GM18867 (cell line): ENCODE measurements around the gene CHST3.

Experiments used
- ATAC-seq: cut with Tn5 transposase; IDR thresholded peaks from one replicate; pipeline ENCODE4 v1.9.1; 2021; ENCODE audit warnings: mild to moderate bottlenecking, moderate library complexity; ENCODE audit not compliant: unreplicated experiment

Gene CHST3

DNA sequence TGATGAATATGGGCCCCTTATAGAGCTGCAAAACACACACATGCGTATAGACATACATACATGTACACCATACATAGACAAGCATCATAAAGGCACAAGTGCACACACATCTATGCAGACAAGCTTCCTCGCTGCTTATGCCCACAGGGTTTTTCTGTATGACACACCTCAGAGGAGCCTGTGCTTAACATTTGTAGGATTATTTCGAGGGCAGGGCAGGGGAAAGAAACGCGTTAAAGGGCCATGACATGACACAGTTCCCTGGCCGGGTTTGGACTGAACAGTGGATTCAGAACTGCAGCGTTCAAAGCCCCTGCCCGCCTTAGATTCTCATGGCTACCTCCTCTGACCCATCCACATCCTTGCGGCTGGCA, 44.8 kb downstream of the CHST3 start:
- no peak for ATAC-seq

DNA sequence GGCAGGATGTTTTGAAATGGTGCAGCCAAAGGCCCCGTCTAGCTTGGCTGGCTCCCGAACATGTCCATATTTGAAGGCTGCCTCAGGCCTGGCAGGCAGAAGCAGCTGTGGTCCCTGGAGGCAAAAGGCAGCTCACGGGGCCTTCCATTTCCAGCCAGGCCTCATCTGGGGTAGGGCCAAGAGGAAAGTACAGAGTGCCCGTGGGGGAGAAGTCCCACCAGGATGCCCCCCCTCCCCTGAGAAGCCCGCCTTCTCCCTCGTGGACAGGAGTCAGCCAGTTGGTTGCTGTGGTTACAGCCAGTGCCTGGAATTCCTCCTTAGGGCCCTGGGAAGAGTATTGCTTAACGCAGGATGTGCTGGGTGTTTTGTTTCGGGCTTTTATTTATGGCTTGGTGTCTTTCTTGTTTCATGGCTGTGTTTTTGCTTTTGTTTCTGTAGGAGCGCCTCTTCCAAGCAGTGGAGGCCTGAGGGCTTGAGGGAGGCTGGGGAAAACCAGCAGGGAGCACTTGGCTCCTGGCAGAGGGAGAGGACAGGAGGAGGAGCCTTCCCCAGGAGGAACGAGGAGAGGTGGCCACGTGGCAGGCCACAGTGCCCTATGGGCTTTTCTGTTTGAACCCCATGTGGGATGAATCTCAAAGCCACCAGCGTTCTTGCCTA, 45.4 kb downstream of the CHST3 start:
- ATAC-seq: no peak

DNA sequence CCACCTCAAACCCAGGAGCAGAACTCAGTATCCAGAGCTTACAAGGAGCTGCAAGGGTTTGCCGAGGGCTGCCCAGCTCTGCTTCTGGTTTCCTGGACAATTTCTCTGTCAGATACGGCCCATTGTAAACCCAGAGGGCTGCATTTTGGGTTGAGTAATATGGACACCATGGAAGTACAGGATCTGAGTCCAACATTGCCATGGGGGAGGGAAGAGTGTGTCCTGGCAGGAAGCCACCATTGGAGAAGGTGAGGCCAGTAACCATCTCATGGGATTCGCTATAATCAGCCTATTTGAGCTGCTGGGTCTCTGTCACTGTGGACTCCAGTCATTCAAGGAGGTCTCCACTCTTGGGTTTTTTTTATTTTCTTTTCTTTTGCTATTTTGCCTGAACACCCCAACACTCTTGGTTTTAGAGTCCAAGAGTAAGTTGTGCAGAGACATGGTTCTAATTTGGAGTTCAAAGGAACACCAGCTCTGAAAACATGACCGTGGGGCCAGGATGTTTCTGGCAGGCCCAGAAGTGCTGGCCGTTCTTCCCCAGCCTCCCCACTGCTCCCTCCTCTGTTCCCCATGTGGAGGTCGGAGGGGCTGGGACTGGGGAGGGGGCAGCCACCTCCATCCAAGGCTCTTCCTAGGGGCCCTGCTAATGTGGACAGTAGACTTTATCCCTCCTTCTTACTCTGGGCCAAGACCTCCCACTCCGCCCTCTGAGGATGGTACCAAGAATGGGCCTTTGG, 46.2 kb downstream of the CHST3 start:
- no peak for ATAC-seq

DNA sequence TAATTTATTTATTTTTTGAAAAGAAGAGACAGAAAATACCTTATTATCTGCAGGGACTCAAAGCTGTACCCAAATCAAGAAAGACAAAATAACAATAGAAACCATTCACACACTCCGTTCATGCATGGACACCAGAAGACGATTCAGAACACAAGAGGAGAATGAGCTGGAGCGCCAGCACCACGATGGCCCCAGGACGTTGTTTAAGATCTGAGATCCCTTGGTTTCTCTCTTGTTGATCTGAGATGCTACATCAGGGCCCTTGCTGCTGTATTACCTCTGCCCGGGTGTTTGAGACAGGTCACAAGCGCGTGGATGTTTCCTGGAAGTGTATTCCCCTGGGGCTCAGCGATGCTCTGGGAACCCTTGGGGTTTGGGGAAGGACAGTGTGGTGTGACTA, 46.8 kb downstream of the CHST3 start:
- no peak for ATAC-seq

DNA sequence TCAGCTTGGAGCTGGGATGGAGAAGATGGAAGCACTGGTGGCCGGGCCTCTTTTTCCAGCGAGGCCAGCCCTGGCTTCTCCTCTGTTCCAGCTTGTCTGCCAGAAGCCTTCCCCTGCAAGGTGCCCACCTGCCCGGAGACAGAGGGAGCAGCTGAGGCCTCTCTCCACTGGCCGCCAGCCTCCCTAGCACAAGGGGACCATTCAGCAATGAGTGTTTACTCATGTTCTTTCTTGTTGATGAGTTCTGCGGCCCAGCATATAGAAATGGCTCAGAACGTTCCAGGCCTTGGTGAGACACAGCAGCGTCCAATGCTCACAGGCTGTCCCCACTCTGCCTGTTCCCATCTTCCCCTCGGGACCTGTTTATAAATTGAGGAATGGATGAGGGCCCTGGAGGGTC, 47.3 kb downstream of the CHST3 start:
- no peak for ATAC-seq

DNA sequence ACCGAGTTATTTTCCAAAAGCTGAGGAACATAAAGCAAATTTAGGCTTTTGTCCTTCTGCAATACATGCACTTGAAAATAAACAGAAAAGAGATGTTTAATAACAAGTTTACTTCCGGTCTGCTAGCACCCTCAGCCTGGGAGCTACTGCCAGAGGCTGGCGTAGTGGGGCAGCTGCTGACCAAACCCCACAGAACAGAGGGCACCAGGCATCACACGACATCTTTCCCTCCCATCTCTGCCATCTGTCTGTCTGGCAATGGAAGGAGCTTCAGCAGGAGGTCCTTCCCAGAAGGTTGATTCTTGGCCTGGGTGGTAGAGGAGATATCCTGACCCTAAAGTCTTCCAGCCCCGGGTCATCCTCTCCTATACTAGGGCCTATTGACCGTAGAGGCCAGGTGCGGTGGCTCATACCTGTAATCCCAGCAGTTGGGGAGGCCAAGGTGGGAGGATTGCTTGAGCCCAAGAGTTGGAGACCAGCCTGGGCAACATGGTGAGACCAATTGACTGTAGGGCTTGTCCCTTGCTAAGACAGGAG, 47.8 kb downstream of the CHST3 start:
- no peak for ATAC-seq

DNA sequence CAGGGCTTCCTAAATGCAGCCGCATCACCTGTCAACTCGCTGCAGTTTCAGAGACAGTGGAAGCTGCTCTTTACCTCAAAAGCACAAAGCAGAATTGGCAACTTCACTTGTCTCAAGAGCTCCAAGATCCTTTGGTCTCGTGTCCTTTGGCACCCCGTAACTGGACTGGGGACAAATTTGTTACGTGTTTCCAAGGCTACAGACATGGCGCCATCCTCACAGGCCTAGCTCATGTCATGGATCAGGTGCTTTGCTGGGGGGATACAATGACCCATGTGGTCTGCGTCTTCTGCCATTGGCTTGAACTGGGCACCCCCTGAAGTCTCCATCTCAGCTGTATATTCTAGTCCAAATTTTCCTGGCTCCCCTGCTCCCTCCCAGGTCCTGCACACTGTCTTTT, 48.6 kb downstream of the CHST3 start:
- no peak for ATAC-seq

DNA sequence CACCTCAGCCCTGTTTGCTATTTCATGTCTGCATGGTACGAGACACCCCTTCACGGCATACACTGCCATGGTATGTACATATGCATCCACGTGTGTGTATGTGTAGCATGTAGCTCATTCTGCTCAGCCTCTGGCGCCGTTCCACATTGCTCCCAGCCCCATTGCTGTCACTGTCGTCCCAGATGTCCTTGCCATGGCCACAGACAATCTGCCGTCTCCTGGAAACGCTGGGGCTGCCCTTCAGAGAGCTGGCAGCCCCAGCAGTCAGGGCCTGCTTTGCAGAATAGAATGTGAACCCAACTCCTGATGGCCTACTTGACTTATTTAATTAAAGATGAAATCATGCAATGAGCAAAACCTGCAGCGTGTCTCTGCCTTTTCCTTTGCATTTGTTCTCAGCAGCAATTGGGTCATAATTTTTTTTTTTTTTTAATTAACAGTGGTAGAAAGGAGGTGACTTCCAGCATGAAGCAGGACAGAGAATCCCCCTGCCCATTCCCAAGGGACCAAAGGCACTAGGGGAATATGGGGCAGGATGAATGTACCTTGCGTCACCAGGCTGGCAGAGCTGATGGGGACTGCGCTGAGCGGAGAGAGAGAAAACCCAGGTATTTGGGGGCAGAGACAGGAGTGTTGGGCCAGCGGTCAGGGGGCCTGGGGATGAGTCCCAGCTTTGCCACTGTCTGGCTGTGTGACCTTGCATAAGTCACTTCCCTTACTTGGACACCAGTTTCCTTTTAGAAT, 49.2 kb downstream of the CHST3 start:
- no peak for ATAC-seq

DNA sequence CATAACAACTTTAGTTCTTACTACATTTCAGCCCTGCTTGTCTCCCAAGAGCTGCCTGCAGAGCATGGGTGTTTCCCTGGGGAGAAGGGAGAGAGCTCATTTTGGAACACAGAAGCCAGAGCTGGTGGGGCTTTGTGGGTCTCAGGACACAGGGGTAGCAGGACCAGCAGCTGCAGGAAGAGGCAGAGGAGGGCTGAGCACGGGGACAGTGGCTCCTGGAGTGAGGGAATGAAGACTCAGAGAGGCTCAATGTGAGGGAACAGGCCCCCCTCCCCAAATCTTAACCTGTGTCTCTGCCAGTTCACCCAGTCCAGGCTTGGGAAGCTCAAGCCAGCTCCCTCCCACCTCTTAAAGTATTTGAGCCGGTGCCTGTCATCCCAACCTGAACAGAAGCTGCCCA, 50.0 kb downstream of the CHST3 start:
- ATAC-seq: no peak

DNA sequence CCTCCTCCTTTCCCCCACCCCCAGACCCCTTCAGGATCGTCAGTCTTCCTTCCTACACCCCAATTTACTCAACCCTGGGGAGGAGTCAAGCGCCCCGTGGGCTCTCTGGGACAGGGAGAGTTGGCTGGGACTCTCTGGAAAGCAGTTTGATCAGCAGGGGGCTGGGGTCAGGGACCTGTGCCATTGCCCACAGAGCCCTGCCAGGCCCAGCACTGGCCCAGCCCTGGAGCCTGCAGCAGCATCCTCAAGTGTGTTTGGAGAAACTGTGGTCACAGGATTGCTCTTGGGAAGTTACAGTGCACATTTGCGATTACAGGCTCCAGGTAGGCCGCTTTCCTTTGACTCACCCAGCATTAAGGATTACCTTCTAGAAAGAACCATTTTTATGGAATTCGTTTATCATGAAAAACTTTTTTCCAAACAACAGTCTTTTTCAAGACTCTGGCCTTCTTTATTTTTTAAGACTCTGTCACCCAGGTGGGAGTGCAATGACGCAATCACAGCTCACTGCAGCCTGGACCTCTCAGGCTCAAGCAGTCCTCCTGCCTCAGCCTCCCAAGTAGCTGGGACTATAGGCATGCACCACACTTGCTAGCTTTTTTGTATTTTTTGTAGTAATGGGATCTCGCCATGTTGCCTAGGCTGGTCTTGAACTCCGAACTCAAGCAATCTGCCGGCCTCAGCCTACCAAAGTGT, 50.7 kb downstream of the CHST3 start:
- no peak for ATAC-seq

DNA sequence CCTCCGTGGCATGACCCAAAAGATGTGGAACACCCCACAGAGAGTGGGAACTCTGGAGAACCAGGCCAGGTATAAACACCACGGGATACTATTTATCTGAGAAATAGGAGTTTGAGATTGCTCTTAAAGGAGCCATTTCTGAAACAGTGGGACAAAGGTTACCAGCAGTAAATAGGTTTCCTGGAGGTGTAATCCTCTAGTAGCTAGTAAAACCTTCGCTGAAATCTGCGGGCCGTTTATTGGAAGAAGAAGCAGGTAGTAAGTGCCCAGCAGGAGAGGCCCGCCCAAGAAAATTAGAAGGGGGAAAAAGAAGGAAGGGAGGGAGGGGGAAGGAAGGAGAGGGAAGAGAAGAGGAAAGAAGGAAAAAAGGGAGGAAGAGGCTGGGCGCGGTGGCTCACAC, 51.6 kb downstream of the CHST3 start:
- no peak for ATAC-seq

DNA sequence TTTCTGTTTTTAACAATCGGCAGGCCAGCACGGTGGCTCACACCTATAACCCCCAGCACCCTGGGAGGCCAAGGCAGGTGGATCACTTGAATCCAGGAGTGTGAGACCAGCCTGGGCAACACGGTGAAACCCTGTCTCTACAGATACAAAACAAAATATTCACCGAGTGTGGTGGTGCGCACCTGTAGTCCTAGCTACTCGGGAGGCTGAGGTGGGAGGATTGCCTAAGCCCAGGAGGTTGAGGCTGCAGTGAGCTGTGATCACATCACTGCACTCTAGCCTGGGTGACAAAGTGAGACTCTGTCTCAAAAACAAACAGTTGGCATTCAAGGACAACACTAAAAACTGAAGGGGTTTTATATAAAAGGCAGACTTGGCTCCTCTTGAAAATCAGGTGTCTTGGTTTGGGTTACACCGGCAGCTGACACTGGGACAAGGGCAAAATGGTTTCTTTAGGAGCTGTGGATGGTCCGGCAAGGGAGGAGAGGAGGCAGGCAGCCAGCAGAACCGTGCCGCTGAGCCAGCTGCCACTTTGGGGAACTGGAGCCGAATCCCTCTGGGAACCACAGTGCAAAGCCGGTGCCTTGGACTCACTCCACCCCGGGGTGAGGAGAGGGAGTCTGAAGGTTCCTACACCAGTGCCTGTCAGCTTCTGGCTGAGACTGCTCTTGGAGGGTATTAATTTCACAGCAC, 52.6 kb downstream of the CHST3 start:
- ATAC-seq: no peak

DNA sequence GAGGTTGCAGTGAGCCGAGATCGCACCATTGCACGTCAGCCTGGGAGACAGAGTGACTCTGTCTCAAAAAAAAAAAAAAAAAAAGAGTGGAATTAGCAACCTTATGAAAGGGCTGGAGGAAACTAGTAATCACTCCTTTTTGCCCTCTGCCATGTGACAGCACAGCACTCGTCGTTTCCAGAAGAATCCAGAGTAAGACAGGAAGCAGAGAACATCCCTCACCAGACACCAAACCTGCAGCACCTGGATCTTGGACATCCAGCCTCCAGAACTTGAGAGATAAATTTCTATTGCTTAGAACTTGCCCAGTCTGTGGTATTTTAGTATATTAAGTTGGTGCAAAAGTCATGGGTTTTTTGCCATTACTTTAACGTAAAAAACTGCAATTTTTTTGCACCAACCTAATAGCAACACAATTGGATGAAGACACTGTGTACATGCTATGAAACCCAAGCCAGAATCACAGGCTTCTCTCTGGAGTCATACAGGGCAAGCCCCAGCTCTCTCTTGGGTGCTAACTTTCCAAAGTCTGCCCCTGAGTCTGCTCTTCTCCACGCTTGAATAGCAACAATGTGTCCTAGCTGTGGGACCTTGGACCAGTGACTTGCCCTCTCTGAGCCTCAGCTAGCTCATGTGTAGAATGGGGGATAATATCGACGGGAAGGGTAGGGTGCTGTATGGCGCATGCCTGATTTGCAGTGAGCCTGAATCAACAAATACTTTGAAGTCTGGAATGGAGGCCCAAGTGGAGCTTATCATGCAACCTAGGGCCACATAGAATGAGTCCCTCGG, 55.1 kb downstream of the CHST3 start:
- ATAC-seq: no peak

DNA sequence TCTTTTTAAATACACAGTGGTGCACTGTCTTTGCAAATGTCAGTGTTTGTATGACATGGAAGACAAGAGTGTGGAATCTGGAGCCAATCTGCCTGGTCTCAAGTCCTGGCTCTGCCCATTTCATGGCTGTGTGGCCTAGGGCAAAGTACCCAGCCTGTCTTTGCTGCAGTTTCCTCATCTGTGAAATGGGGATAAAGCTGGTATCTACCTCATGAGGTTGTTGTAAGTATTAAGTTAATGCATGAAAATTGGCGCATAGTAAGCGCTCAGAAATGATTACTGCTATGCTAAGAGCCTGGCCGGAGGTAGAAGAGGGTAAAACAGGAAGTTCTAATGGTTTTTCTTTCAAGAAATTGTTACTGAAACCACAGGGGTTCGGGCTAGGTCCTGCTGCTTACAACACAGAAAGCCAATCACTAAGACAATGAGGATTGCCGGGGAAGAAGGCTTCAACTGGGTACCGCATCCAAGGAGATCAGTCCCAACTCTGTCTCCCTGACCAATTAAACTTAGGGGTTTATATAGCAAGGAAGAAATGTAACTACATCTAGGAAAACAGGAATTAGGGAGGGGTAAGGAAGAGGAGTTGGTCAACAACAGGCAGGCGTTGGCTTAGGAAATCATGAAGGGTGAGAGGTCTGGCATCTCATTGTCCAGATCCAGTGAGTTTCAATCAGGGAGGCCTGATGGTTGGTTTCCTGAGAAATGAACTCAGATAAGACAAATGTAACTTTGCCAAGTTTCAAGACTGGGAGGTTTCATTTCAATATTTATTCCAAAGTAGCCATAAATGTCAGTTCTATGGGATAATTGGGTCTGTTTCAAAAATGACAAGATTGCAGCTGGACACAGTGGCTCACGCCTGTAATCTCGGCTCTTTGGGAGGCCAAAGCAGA, 57.0 kb downstream of the CHST3 start:
- no peak for ATAC-seq

DNA sequence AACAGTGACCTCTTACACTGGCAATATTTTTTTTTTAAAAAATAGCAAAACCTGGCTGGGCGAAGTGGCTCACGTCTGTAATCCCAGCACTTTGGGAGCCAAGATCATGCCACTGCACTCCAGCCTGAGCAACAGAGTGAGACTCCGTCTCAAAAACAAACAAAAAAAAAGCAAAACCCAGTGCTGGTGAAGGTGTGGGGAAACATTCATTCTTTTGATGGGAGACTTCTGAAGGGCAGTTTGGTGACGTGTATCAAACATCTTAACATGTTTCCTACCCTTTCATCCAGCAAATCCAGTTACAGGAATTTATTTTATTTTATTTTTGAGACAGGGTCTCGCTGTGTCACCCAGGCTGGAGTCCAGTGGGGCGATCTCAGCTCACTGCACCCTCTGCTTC, 58.0 kb downstream of the CHST3 start:
- ATAC-seq: no peak

DNA sequence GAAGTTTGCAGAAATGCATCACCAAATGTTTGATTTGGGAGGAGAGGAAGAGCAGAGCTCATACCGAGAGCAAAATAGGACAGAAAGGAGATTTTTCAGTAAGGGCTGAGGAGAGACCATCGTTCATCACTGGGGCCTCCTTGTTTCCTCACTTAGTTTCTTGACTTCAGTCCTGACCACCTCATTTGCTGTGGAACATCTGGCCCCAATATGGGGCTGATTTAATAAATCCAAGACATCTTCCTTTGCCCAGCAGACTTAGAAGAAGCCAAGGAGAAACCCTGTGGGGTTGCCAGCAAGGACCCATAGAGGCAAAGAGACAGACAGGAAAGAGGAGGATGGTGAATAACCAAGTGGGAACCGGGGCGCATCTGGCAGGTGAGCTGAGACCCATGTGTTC, 60.4 kb downstream of the CHST3 start:
- no peak for ATAC-seq

DNA sequence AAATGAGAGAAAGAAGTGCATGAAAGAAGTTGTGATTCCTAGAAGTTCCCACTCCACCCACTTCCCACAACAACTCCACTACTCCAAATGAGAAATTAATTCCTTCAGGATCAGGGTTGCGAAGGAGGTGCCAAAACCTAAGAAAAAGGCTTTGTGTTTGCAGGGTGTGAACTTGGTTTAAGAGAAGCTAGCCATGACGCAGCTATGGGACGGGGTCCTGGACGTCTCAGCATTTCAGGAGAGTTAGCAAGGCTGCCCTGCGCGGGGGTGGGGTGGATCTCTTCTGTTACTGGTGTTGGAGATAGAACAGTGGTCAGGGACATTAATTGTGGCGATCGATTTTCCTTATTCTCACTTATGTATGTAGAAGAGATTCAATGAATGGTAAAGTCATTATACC, 61.2 kb downstream of the CHST3 start:
- no peak for ATAC-seq

DNA sequence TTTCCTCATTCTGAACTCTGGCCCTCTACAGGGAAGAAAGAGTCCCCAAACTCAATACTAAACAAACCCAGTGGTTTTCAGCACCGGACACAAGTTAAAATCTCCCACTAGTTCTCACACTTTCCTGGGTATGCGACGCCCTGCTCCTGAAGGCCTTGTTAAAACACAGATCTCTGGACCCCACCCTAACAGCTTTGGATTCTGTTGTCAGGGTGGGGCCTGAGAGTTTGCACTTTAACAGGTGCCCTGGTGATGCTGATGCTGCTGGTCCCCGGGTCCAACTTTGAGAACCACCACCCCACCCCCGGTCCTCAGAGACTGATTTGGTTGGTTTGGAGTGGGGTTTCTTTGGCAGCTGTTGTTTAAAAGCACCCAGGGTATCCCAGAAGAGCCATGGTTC, 61.6 kb downstream of the CHST3 start:
- no peak for ATAC-seq
